Neural crest cell (in vitro differentiated cells): ENCODE results near the gene PTK6. TPM values are rescaled to one million over a fixed set of nuclear protein-coding genes. Genes with fewer than 3 reads are reported as not detected.

Experiments
- DNase-seq: peaks from one replicate; pipeline ENCODE4 v3.0.0; 2021; ENCODE audit warnings: low read depth, mixed read lengths, low spot score
- H3K27ac Mint-ChIP-seq: one replicate; pipeline ENCODE4 v1.8.0; 2021; ENCODE audit warnings: mild to moderate bottlenecking, mixed read lengths; ENCODE audit not compliant: unreplicated experiment
- H3K27me3 Mint-ChIP-seq: 2 replicates; pipeline ENCODE4 v1.8.0; 2021; ENCODE audit warnings: low read depth, mild to moderate bottlenecking, mixed read lengths
- H3K36me3 Mint-ChIP-seq: 2 replicates; pipeline ENCODE4 v1.8.0; 2021; ENCODE audit warnings: low read depth, mild to moderate bottlenecking, mixed read lengths
- H3K4me1 Mint-ChIP-seq: 2 replicates; pipeline ENCODE4 v1.8.0; 2021; ENCODE audit warnings: mixed read lengths
- H3K4me3 Mint-ChIP-seq: one replicate; pipeline ENCODE4 v1.8.0; 2021; ENCODE audit warnings: mild to moderate bottlenecking, mixed read lengths
- H3K9me3 Mint-ChIP-seq: 2 replicates; pipeline ENCODE4 v1.8.0; 2021; ENCODE audit warnings: mixed read lengths
- CTCF ChIP-seq: fragments of 200-600 bp; sonication (generic); conservative IDR thresholded peaks from 2 replicates; pipeline ENCODE4 v1.5.0; 2021; ENCODE audit warnings: antibody characterized with exemption, mild to moderate bottlenecking
- total RNA-seq: library from RNA; stranded (reverse); gene quantifications from 2 replicates; pipeline ENCODE4 v1.2.1, GENCODE V29; 2021

Gene PTK6
- total RNA-seq, 1 donor from 2014 or later: not detected

GRCh38 chr20:63544241-63544957 lies 7.2 kb upstream of the PTK6 start:
- Mint-ChIP-seq H3K4me3 (no peak overlapping the region), H3K27me3 (no peaks in the 10 kb centered on the region), H3K27ac (no peak overlapping the region), H3K36me3 (no peaks in the 10 kb centered on the region), H3K9me3 (no peaks in the 10 kb centered on the region), H3K4me1 (no peaks in the 10 kb centered on the region)
- no peak for TF ChIP-seq CTCF
- no peak for DNase-seq

- H3K4me1 Mint-ChIP-seq: no peaks in the 10 kb centered on the region
- no peaks in the 10 kb centered on the region for H3K27me3 Mint-ChIP-seq
- no peak for DNase-seq
- H3K4me3 Mint-ChIP-seq: peak overlapping the region; percentile 1
- no peaks in the 10 kb centered on the region for H3K36me3 Mint-ChIP-seq
- H3K27ac Mint-ChIP-seq: no peak overlapping the region
- H3K9me3 Mint-ChIP-seq: no peaks in the 10 kb centered on the region
- TF ChIP-seq CTCF: no peak
Measured at GRCh38 chr20:63543733-63544132, 6.6 kb upstream of the PTK6 start.

GRCh38 chr20:63543131-63543530 lies 6.0 kb upstream of the PTK6 start:
- Mint-ChIP-seq H3K36me3 (no peaks in the 10 kb centered on the region), H3K9me3 (no peaks in the 10 kb centered on the region), H3K4me1 (no peaks in the 10 kb centered on the region), H3K27ac (no peak overlapping the region), H3K27me3 (no peaks in the 10 kb centered on the region), H3K4me3 (no peak overlapping the region)
- TF ChIP-seq CTCF: no peak
- DNase-seq: no peak

GRCh38 chr20:63542696-63543095 lies 5.5 kb upstream of the PTK6 start:
- Mint-ChIP-seq H3K27ac (no peak overlapping the region), H3K9me3 (no peaks in the 10 kb centered on the region), H3K4me3 (no peak overlapping the region), H3K4me1 (no peaks in the 10 kb centered on the region), H3K27me3 (no peaks in the 10 kb centered on the region), H3K36me3 (no peaks in the 10 kb centered on the region)
- no peak for TF ChIP-seq CTCF
- no peak for DNase-seq

GRCh38 chr20:63542031-63542559 lies 4.9 kb upstream of the PTK6 start:
- no peaks in the 10 kb centered on the region for H3K36me3 Mint-ChIP-seq
- H3K4me3 Mint-ChIP-seq: no peak overlapping the region
- no peaks in the 10 kb centered on the region for H3K27me3 Mint-ChIP-seq
- no peak for TF ChIP-seq CTCF
- H3K9me3 Mint-ChIP-seq: no peaks in the 10 kb centered on the region
- no peaks in the 10 kb centered on the region for H3K4me1 Mint-ChIP-seq
- no peak overlapping the region for H3K27ac Mint-ChIP-seq
- DNase-seq: no peak
